ENCODE data around the gene FOXJ2.

- TF ChIP-seq EZH2 (IDR thresholded peaks at IDR 0.05; ENCODE audit: low read length, unreplicated experiment), result no peak
- TF ChIP-seq, protein P1, sequence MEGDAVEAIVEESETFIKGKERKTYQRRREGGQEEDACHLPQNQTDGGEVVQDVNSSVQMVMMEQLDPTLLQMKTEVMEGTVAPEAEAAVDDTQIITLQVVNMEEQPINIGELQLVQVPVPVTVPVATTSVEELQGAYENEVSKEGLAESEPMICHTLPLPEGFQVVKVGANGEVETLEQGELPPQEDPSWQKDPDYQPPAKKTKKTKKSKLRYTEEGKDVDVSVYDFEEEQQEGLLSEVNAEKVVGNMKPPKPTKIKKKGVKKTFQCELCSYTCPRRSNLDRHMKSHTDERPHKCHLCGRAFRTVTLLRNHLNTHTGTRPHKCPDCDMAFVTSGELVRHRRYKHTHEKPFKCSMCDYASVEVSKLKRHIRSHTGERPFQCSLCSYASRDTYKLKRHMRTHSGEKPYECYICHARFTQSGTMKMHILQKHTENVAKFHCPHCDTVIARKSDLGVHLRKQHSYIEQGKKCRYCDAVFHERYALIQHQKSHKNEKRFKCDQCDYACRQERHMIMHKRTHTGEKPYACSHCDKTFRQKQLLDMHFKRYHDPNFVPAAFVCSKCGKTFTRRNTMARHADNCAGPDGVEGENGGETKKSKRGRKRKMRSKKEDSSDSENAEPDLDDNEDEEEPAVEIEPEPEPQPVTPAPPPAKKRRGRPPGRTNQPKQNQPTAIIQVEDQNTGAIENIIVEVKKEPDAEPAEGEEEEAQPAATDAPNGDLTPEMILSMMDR (conservative IDR thresholded peaks at IDR 0.05; ENCODE audit: low read depth, low read length), result no peak
Measured at GRCh38 chr12:8076366-8076765, 43.9 kb downstream of the FOXJ2 start.
